ENCODE measurements around the gene UBR4. TPM values are rescaled to one million over a fixed set of nuclear protein-coding genes. Genes with fewer than 3 reads are reported as not detected.

UBR4 gene
- total and polyA plus RNA-seq, 2 experiments from 2014 or later: 111 to 230 TPM

DNA sequence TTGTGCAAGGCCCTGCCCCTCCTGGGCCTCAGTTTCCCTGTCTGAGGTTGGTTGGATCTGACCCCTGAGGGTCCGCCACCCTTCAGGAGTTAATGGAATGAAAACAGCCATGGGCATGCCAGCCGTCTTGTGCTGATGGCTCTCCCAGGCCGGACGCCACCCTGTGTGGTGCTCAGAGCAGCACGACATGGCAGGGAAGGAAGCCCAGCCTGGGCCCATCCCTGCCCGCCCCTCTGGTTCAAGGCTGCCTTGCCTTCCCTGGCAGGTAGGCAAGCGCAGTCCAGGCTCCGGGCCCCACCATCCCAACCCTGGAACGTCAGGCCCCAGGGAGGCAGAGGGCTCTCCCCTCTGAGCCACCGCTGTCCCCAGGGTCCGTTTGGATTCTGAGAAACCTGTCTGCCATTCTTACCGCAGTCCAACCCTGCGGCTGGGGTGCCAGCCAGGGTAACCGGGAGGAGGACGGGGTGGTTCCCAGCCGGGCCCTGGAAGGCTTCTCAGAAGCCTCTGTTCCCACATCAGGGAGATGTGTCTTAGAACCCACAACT, 145.1 kb downstream of the UBR4 start:
- Histone ChIP-seq H4K20me1 (replicated peaks; ENCODE audit: insufficient read depth) (no peaks in the 10 kb centered on the region), H2AFZ (no peak overlapping the region), H3K27ac (ENCODE audit: low read depth) (no peak overlapping the region), H3K36me3 (ENCODE audit: insufficient read depth) (no peaks in the 10 kb centered on the region), H3K4me3 (no peak overlapping the region), H3K79me2 (replicated peaks; ENCODE audit: insufficient read depth) (no peaks in the 10 kb centered on the region), H3K9me2 (ENCODE audit: insufficient read depth) (no peaks in the 10 kb centered on the region), H3K4me2 (no peak overlapping the region), H3K4me1 (ENCODE audit: insufficient read depth) (no peaks in the 10 kb centered on the region), H3F3A (replicated peaks; ENCODE audit: low read depth) (no peaks in the 10 kb centered on the region), H3K27me3 (ENCODE audit: insufficient read depth) (no peaks in the 10 kb centered on the region)
- Mint-ChIP-seq H3K27ac (no peak overlapping the region), H3K4me3 (no peak overlapping the region), H3K4me1 (peaks cover 5% of the 10 kb centered on the region; the same call in 1 of the 3 replicates), H3K36me3 (ENCODE audit: low read depth) (peaks cover 14% of the 10 kb centered on the region), H3K9me3 (peaks cover 21% of the 10 kb centered on the region), H3K27me3 (ENCODE audit: insufficient read depth, low read depth, poor library complexity) (peaks cover 8% of the 10 kb centered on the region)
- DNase-seq (ENCODE audit: low spot score): no peak
- ATAC-seq: no peak
- TF ChIP-seq, protein P1, sequence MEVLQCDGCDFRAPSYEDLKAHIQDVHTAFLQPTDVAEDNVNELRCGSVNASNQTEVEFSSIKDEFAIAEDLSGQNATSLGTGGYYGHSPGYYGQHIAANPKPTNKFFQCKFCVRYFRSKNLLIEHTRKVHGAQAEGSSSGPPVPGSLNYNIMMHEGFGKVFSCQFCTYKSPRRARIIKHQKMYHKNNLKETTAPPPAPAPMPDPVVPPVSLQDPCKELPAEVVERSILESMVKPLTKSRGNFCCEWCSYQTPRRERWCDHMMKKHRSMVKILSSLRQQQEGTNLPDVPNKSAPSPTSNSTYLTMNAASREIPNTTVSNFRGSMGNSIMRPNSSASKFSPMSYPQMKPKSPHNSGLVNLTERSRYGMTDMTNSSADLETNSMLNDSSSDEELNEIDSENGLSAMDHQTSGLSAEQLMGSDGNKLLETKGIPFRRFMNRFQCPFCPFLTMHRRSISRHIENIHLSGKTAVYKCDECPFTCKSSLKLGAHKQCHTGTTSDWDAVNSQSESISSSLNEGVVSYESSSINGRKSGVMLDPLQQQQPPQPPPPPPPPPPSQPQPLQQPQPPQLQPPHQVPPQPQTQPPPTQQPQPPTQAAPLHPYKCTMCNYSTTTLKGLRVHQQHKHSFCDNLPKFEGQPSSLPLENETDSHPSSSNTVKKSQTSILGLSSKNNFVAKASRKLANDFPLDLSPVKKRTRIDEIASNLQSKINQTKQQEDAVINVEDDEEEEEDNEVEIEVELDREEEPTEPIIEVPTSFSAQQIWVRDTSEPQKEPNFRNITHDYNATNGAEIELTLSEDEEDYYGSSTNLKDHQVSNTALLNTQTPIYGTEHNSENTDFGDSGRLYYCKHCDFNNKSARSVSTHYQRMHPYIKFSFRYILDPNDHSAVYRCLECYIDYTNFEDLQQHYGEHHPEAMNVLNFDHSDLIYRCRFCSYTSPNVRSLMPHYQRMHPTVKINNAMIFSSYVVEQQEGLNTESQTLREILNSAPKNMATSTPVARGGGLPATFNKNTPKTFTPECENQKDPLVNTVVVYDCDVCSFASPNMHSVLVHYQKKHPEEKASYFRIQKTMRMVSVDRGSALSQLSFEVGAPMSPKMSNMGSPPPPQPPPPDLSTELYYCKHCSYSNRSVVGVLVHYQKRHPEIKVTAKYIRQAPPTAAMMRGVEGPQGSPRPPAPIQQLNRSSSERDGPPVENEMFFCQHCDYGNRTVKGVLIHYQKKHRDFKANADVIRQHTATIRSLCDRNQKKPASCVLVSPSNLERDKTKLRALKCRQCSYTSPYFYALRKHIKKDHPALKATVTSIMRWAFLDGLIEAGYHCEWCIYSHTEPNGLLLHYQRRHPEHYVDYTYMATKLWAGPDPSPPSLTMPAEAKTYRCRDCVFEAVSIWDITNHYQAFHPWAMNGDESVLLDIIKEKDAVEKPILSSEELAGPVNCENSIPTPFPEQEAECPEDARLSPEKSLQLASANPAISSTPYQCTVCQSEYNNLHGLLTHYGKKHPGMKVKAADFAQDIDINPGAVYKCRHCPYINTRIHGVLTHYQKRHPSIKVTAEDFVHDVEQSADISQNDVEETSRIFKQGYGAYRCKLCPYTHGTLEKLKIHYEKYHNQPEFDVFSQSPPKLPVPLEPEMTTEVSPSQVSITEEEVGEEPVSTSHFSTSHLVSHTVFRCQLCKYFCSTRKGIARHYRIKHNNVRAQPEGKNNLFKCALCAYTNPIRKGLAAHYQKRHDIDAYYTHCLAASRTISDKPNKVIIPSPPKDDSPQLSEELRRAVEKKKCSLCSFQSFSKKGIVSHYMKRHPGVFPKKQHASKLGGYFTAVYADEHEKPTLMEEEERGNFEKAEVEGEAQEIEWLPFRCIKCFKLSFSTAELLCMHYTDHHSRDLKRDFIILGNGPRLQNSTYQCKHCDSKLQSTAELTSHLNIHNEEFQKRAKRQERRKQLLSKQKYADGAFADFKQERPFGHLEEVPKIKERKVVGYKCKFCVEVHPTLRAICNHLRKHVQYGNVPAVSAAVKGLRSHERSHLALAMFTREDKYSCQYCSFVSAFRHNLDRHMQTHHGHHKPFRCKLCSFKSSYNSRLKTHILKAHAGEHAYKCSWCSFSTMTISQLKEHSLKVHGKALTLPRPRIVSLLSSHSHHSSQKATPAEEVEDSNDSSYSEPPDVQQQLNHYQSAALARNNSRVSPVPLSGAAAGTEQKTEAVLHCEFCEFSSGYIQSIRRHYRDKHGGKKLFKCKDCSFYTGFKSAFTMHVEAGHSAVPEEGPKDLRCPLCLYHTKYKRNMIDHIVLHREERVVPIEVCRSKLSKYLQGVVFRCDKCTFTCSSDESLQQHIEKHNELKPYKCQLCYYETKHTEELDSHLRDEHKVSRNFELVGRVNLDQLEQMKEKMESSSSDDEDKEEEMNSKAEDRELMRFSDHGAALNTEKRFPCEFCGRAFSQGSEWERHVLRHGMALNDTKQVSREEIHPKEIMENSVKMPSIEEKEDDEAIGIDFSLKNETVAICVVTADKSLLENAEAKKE (CRISPR knock-in tag; IDR thresholded peaks at IDR 0.05): no peak
- TF ChIP-seq STAT1 (IDR thresholded peaks at IDR 0.05; ENCODE audit: unreplicated experiment) (no peak), JUNB (IDR thresholded peaks at IDR 0.05; ENCODE audit: unreplicated experiment) (no peak), NANOG (IDR thresholded peaks at IDR 0.05; ENCODE audit: borderline replicate concordance) (no peak), POLR2AphosphoS5 (IDR thresholded peaks at IDR 0.05; ENCODE audit: low read depth) (no peak), EZH2phosphoT487 (IDR thresholded peaks at IDR 0.05; ENCODE audit: unreplicated experiment) (no peak), ZNF331 (CRISPR knock-in tag; IDR thresholded peaks at IDR 0.05; ENCODE audit: low read depth) (no peak), CREB1 (CRISPR knock-in tag; IDR thresholded peaks at IDR 0.05; ENCODE audit: low read depth) (no peak), EZH2 (IDR thresholded peaks at IDR 0.05; ENCODE audit: low read depth, unreplicated experiment) (no peak), ZNF114 (CRISPR knock-in tag; IDR thresholded peaks at IDR 0.05) (no peak)
- TF ChIP-seq, protein P2, sequence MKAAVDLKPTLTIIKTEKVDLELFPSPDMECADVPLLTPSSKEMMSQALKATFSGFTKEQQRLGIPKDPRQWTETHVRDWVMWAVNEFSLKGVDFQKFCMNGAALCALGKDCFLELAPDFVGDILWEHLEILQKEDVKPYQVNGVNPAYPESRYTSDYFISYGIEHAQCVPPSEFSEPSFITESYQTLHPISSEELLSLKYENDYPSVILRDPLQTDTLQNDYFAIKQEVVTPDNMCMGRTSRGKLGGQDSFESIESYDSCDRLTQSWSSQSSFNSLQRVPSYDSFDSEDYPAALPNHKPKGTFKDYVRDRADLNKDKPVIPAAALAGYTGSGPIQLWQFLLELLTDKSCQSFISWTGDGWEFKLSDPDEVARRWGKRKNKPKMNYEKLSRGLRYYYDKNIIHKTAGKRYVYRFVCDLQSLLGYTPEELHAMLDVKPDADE (IDR thresholded peaks at IDR 0.05): no peak
- TF ChIP-seq, protein P3, sequence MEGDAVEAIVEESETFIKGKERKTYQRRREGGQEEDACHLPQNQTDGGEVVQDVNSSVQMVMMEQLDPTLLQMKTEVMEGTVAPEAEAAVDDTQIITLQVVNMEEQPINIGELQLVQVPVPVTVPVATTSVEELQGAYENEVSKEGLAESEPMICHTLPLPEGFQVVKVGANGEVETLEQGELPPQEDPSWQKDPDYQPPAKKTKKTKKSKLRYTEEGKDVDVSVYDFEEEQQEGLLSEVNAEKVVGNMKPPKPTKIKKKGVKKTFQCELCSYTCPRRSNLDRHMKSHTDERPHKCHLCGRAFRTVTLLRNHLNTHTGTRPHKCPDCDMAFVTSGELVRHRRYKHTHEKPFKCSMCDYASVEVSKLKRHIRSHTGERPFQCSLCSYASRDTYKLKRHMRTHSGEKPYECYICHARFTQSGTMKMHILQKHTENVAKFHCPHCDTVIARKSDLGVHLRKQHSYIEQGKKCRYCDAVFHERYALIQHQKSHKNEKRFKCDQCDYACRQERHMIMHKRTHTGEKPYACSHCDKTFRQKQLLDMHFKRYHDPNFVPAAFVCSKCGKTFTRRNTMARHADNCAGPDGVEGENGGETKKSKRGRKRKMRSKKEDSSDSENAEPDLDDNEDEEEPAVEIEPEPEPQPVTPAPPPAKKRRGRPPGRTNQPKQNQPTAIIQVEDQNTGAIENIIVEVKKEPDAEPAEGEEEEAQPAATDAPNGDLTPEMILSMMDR (conservative IDR thresholded peaks at IDR 0.05; ENCODE audit: low read depth in 2 of 2): no peak
- TF ChIP-seq, protein P4, sequence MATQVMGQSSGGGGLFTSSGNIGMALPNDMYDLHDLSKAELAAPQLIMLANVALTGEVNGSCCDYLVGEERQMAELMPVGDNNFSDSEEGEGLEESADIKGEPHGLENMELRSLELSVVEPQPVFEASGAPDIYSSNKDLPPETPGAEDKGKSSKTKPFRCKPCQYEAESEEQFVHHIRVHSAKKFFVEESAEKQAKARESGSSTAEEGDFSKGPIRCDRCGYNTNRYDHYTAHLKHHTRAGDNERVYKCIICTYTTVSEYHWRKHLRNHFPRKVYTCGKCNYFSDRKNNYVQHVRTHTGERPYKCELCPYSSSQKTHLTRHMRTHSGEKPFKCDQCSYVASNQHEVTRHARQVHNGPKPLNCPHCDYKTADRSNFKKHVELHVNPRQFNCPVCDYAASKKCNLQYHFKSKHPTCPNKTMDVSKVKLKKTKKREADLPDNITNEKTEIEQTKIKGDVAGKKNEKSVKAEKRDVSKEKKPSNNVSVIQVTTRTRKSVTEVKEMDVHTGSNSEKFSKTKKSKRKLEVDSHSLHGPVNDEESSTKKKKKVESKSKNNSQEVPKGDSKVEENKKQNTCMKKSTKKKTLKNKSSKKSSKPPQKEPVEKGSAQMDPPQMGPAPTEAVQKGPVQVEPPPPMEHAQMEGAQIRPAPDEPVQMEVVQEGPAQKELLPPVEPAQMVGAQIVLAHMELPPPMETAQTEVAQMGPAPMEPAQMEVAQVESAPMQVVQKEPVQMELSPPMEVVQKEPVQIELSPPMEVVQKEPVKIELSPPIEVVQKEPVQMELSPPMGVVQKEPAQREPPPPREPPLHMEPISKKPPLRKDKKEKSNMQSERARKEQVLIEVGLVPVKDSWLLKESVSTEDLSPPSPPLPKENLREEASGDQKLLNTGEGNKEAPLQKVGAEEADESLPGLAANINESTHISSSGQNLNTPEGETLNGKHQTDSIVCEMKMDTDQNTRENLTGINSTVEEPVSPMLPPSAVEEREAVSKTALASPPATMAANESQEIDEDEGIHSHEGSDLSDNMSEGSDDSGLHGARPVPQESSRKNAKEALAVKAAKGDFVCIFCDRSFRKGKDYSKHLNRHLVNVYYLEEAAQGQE (IDR thresholded peaks at IDR 0.05; ENCODE audit: unreplicated experiment): no peak

All from GM23338 (cell line).